ENCODE measurements around the gene CBX6.

The CBX6 gene

DNA sequence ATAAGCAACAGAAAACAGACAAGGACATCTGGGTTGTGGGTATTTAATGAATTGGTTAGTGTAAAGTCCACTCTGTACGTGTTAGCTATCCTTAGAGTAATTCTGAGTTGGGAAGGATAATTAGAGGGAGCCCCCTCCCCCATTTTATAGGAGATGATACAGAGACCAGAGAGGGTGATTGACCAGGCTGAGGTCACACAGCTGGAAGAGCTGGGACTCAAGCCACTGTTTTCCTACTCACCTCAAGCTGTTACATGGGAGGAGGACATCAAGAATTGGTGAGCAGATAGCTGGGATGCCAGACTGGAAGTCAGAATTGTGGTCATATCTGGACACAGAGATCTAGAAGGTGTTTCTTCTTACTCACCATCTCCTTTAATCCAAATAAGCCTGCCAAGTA lies 19.5 kb downstream of the CBX6 start:
- TF ChIP-seq, protein P1, sequence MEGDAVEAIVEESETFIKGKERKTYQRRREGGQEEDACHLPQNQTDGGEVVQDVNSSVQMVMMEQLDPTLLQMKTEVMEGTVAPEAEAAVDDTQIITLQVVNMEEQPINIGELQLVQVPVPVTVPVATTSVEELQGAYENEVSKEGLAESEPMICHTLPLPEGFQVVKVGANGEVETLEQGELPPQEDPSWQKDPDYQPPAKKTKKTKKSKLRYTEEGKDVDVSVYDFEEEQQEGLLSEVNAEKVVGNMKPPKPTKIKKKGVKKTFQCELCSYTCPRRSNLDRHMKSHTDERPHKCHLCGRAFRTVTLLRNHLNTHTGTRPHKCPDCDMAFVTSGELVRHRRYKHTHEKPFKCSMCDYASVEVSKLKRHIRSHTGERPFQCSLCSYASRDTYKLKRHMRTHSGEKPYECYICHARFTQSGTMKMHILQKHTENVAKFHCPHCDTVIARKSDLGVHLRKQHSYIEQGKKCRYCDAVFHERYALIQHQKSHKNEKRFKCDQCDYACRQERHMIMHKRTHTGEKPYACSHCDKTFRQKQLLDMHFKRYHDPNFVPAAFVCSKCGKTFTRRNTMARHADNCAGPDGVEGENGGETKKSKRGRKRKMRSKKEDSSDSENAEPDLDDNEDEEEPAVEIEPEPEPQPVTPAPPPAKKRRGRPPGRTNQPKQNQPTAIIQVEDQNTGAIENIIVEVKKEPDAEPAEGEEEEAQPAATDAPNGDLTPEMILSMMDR (IDR thresholded peaks at IDR 0.05; ENCODE audit: low read depth, low read length, missing control alignments): no peak
- DNase-seq (ENCODE audit: extremely low read depth, low read depth): no peak
- no peak overlapping the region for H3K4me3 ChIP-seq (replicated peaks; ENCODE audit: low read depth, low read length)

DNA sequence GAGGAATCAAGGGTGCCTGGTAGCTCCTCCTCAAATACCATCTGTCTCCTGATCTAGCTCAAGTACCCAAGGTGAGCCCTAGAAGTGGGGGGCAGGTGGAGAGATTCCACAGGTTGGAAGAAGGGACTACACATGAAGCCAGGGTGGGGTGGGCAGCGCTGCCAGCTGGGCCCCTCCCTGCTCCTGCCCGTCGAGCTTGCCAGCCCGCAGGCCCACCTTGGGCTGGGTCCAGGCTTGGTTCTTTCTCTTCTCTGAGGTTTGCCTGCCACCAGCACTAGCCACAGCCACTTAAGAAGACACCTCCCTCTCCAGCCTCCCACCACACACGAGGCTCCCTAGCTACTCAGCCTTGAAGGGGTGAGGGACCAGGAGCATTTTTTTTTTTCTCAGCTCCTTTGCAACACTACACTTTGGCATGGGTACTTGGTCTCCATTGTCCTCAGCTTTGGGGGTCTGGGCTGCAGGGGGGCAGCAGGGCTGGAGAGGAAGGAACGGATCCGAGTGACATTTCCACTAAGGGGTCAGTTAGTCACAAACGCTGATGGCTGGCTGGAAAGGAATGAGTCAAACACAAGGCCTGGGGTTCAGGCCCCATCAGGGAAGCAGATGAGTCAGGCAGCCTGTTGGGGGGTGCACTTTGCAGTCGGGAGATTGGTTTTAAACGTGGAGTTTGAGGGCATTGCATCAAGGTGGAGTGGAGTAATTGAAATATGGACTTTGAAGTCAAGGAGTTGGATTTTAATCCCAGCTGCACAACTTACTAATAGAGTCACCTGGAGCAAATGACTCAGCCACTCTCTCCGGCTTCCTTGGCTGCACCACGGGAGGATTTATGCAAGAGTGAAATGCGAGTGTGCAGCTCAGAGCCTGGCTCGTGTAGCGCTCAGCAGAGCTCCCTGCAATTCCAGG lies 20.8 kb downstream of the CBX6 start:
- H3K4me3 ChIP-seq (replicated peaks; ENCODE audit: low read depth, low read length): no peak overlapping the region
- TF ChIP-seq, protein P1 (IDR thresholded peaks at IDR 0.05; ENCODE audit: low read depth, low read length, missing control alignments): no peak
- no peak for DNase-seq (ENCODE audit: extremely low read depth, low read depth)

DNA sequence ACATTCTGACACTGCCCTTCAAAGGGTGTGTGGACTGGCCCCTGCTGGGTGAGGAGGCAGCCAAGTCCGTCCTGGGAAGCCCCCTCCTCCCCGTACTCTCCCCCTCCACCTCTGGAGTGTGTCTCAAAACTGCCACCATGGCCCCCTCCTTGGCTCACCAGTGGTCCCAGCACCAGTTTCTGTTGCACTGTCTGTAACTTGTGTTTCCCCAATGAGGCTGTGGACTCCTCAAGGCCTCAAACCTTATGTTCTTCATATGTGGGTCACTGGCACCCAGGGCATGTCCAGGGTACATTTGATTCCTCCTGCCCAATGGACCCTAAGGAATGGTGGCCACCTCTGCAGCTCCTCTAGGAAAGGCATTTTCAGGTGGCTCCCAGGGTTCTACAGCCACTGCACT lies 21.6 kb downstream of the CBX6 start:
- TF ChIP-seq, protein P1 (IDR thresholded peaks at IDR 0.05; ENCODE audit: low read depth, low read length, missing control alignments): no peak
- no peak overlapping the region for H3K4me3 ChIP-seq (replicated peaks; ENCODE audit: low read depth, low read length)
- DNase-seq (ENCODE audit: extremely low read depth, low read depth): no peak

- TF ChIP-seq, protein P1 (IDR thresholded peaks at IDR 0.05; ENCODE audit: low read depth, low read length, missing control alignments): no peak
- no peak for DNase-seq (ENCODE audit: extremely low read depth, low read depth)
- no peak overlapping the region for H3K4me3 ChIP-seq (replicated peaks; ENCODE audit: low read depth, low read length)
These were observed 22.2 kb downstream of the CBX6 start for GRCh38 chr22:38849811-38850210.

DNA sequence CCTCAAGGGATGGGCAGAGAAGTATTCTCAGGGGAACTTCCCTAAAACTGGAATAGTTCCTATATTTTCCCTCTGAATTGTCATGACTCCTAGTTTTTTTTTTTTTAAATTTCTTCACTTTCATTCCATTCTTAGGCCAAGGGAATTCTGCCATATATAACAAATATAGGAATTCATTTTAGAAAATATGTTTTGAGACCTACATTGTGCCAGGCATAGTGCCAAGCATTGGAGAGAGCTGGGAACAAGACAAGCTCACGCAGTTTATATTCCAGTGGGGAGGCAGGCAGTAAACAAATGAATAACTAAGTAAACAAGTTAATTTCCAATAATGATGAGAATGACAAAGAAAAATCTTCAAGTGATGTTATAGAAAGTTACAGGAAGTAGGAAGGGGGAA lies 25.6 kb downstream of the CBX6 start:
- no peak overlapping the region for H3K4me3 ChIP-seq (replicated peaks; ENCODE audit: low read depth, low read length)
- no peak for DNase-seq (ENCODE audit: extremely low read depth, low read depth)
- TF ChIP-seq, protein P1 (IDR thresholded peaks at IDR 0.05; ENCODE audit: low read depth, low read length, missing control alignments): no peak

DNA sequence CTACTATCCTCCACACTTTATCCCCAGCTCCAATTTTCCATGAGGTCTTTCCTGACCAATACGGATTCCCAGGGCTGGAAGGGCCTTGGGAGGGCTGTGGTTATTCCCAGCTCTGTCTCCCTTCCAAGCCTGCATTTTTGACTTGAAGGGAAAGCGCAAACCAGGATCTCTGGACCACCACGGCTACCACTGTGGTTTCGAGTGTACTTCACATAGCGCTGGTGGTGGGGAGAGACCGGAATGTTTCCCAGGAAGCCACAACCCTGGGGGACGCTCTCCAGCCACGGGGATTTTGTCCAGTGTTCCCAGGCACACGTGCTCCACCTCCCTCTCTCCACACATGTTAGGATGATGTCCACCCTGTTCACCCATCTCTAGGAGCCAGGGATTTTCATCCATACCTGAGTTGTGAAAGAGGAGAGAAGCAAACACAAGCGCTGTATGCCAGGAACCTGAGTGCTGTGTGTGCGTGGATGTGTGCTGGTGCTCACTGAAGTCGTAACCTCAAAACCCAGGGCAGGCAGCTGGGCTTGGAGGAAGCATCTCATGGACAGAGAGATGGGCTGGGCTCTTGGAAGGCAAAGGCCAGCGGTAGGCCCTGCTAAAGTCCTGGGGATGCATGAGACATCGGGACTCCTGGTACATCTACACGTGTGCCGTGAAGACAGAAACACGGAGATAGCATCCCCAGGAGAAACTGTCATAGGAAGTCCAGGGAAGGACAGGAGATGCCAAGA lies 26.8 kb downstream of the CBX6 start:
- TF ChIP-seq, protein P1 (IDR thresholded peaks at IDR 0.05; ENCODE audit: low read depth, low read length, missing control alignments): no peak
- no peak for DNase-seq (ENCODE audit: extremely low read depth, low read depth)
- no peak overlapping the region for H3K4me3 ChIP-seq (replicated peaks; ENCODE audit: low read depth, low read length)

Measured in HFF-Myc (cell line).